AG10803 (cell line): ENCODE results near the gene PCSK6.

Source experiments
- DNase-seq: peaks from one replicate; pipeline ENCODE4 v3.0.0; 2010; ENCODE audit warnings: low read depth
- H3K4me3 ChIP-seq: 2 replicates; pipeline ENCODE4 v1.5.1; 2011; ENCODE audit warnings: mild to moderate bottlenecking, low read length, control low read depth
- CTCF ChIP-seq: conservative IDR thresholded peaks from 2 replicates; pipeline ENCODE4 v1.5.1; 2011; ENCODE audit warnings: mild to moderate bottlenecking, low read length, control low read depth, inconsistent platforms

Gene PCSK6

GRCh38 chr15:101254157-101255050 is 235.1 kb downstream of the PCSK6 start:
- H3K4me3 ChIP-seq: no peak overlapping the region
- DNase-seq: no peak
- no peak for TF ChIP-seq CTCF
